ENCODE measurements around the gene NPTX2.
"Not testable (repeated sequence)": the region's sequence is repeated elsewhere in the genome, so short reads cannot be mapped to it uniquely, and the experiment has no call there.

Gene NPTX2

GRCh38 chr7:98571986-98572385 lies 45.1 kb upstream of the NPTX2 start:
- peaks cover 0 to 16% (median 9%) of the 10 kb centered on the region in 3 donors for H3K9me3 ChIP-seq
- H3K4me1 ChIP-seq: no peaks in the 10 kb centered on the region
- TF ChIP-seq CTCF (IDR thresholded peaks at IDR 0.05): no peak
- intact Hi-C loops (cut with DNase I; ENCODE audit: low total_unique reads): no loop called here
- H3K27me3 ChIP-seq: peaks cover 0 to 8% of the 10 kb centered on the region in 2 donors
- DNase-seq: no peak
- no peak overlapping the region for H3K27ac ChIP-seq
- H3K4me3 ChIP-seq: no peak overlapping the region
- H3K36me3 ChIP-seq: no peaks in the 10 kb centered on the region

- H3K4me1 ChIP-seq; H3K36me3 ChIP-seq; H3K4me3 ChIP-seq; H3K27me3 ChIP-seq; DNase-seq; intact Hi-C loops (cut with DNase I; ENCODE audit: low total_unique reads); H3K27ac ChIP-seq: not testable (repeated sequence)
- peaks cover 0 to 22% (median 9%) of the 10 kb centered on the region in 3 donors for H3K9me3 ChIP-seq
Measured at GRCh38 chr7:98572716-98573115, 44.4 kb upstream of the NPTX2 start.

GRCh38 chr7:98573816-98574215 lies 43.3 kb upstream of the NPTX2 start:
- no peaks in the 10 kb centered on the region for H3K4me1 ChIP-seq
- intact Hi-C loops (cut with DNase I; ENCODE audit: low total_unique reads): no loop called here
- no peak for TF ChIP-seq CTCF (IDR thresholded peaks at IDR 0.05)
- no peak overlapping the region for H3K4me3 ChIP-seq
- H3K36me3 ChIP-seq: no peaks in the 10 kb centered on the region
- peaks cover 0 to 24% (median 9%) of the 10 kb centered on the region in 3 donors for H3K9me3 ChIP-seq
- no peak for DNase-seq
- H3K27me3 ChIP-seq: peaks cover 0 to 4% of the 10 kb centered on the region in 2 donors
- H3K27ac ChIP-seq: no peak overlapping the region

- H3K27ac ChIP-seq: no peak overlapping the region
- H3K27me3 ChIP-seq: peaks cover 0 to 4% of the 10 kb centered on the region in 2 donors
- no peaks in the 10 kb centered on the region for H3K4me1 ChIP-seq
- TF ChIP-seq CTCF (IDR thresholded peaks at IDR 0.05): no peak
- DNase-seq: no peak
- H3K9me3 ChIP-seq: peaks cover 0 to 24% (median 9%) of the 10 kb centered on the region in 3 donors
- no peaks in the 10 kb centered on the region for H3K36me3 ChIP-seq
- intact Hi-C loops (cut with DNase I; ENCODE audit: low total_unique reads): no loop called here
- H3K4me3 ChIP-seq: no peak overlapping the region
Measured at GRCh38 chr7:98575878-98576277, 41.2 kb upstream of the NPTX2 start.

GRCh38 chr7:98584830-98585229 lies 32.3 kb upstream of the NPTX2 start:
- no peak overlapping the region for H3K4me3 ChIP-seq
- H3K27ac ChIP-seq: no peak overlapping the region
- no peaks in the 10 kb centered on the region for H3K27me3 ChIP-seq
- no peak for DNase-seq
- TF ChIP-seq CTCF (IDR thresholded peaks at IDR 0.05): no peak
- H3K36me3 ChIP-seq: no peaks in the 10 kb centered on the region
- no peaks in the 10 kb centered on the region for H3K4me1 ChIP-seq
- intact Hi-C loops (cut with DNase I; ENCODE audit: low total_unique reads): no loop called here
- H3K9me3 ChIP-seq: no peaks in the 10 kb centered on the region

- Histone ChIP-seq H3K27ac (no peak overlapping the region), H3K4me1 (no peaks in the 10 kb centered on the region), H3K4me3 (no peak overlapping the region), H3K9me3 (no peaks in the 10 kb centered on the region), H3K27me3 (peaks cover 0 to 14% of the 10 kb centered on the region in 2 donors), H3K36me3 (no peaks in the 10 kb centered on the region)
- intact Hi-C loops (cut with DNase I; ENCODE audit: low total_unique reads): no loop called here
- TF ChIP-seq CTCF (IDR thresholded peaks at IDR 0.05): no peak
- DNase-seq: no peak
Measured at GRCh38 chr7:98591926-98592325, 25.2 kb upstream of the NPTX2 start.

Data from tibial artery (tissue), 4 donors.